ENCODE results near the gene RREB1.
A peak's percentile ranks its signal among the peaks of the same experiment; 100 is the strongest.

Gene RREB1

DNA sequence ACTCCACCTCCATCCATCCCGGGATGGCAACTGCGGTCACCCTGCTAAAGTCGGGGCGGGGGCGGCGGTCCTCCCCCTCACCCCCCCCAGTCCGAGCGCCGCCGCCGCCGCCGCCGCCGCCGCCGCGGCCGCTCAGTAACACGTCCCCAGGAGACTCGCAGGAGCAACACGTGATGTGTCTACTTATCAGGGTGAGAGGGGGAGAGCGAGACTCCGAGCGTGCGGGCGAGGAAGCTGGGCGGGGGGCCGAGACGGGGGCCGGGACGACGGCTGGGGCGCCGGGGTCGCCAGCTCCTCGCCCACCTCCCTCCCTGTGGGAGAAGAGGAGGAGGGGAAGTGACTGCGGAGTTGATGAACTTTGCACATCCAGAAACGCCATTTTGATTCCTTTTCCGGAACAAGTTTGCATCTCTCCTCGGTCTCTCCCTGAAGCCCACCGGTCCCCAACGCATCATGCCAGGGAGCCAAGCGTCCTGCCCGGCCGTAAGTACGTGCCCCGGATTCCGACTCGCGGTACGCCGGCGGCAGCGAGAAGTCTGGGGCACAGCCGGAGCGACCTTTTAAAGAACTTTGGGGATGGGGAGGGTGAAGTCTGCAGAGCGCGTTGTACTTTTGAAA, at the start of gene RREB1:
TSS of gene RREB1 (plus strand) at position 384 of the 618 bp plus-strand sequence. CDS start 73,951 bp downstream, outside the sequence.
- Histone ChIP-seq H3K27me3 (replicated peaks; ENCODE audit: control insufficient read depth, insufficient read depth, low read length) (no peaks in the 10 kb centered on the region), H3K36me3 (ENCODE audit: control insufficient read depth, insufficient read depth, low read length, severe bottlenecking) (no peaks in the 10 kb centered on the region), H3K9me3 (ENCODE audit: control insufficient read depth, low read length) (no peaks in the 10 kb centered on the region), H3K4me3 (ENCODE audit: low read length) (peak within 1 kb of the TSS; percentile 100), H3K9ac (ENCODE audit: low read length) (peak within 1 kb of the TSS; percentile 98), H3K4me1 (ENCODE audit: control insufficient read depth, insufficient read depth, low read length) (peaks cover 20% of the 10 kb centered on the region)
- peak; percentile 82 for DNase-seq (ENCODE audit: low read depth)

GRCh38 chr6:7058250-7058923, 49.4 kb upstream of the RREB1 start:
- H3K36me3 ChIP-seq (ENCODE audit: control insufficient read depth, insufficient read depth, low read length, severe bottlenecking), result no peaks in the 10 kb centered on the region
- H3K4me1 ChIP-seq (ENCODE audit: control insufficient read depth, insufficient read depth, low read length), result peaks cover 8% of the 10 kb centered on the region
- H3K27me3 ChIP-seq (replicated peaks; ENCODE audit: control insufficient read depth, insufficient read depth, low read length), result no peaks in the 10 kb centered on the region
- H3K9ac ChIP-seq (ENCODE audit: low read length), result no peak overlapping the region
- H3K9me3 ChIP-seq (ENCODE audit: control insufficient read depth, low read length), result no peaks in the 10 kb centered on the region
- no peak overlapping the region for H3K4me3 ChIP-seq (ENCODE audit: low read length)
- peak; percentile 77 for DNase-seq (ENCODE audit: low read depth)

DNA sequence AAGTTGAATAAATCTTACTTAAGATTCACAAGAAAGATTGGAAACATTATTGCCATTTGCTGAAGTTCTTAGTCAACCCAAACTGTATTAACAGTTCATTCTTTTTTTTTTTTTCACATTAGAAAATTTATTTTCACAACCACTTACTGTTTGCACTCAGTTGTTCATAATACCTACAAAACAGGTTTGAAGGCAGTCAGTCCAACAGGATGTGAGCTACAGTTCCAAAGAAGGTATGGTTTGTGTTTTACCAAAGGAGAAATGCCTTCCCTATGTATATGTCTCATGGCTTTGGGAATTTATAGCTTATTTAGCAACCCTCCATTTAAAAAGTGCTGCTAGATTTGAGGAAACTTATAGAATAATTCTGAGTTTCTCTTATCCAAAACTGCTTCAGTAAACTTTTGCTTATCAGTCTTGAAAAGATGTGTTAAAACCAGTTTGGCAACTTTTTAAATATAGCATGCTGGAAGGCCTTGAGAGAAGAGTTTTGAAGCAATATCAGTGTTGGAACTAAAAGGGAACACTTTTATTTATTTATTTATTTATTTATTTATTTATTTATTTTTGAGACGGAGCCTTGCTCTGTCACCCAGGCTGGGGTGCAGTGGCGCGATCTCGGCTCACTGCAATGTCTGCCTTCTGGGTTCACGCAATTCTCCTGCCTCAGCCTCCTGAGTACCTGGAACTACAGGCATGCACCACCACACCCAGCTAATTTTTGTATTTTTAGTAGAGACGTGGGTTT, 46.8 kb upstream of the RREB1 start:
- Histone ChIP-seq H3K9me3 (ENCODE audit: control insufficient read depth, low read length) (no peaks in the 10 kb centered on the region), H3K9ac (ENCODE audit: low read length) (no peak overlapping the region), H3K4me1 (ENCODE audit: control insufficient read depth, insufficient read depth, low read length) (peaks cover 8% of the 10 kb centered on the region), H3K36me3 (ENCODE audit: control insufficient read depth, insufficient read depth, low read length, severe bottlenecking) (no peaks in the 10 kb centered on the region), H3K4me3 (ENCODE audit: low read length) (no peak overlapping the region), H3K27me3 (replicated peaks; ENCODE audit: control insufficient read depth, insufficient read depth, low read length) (no peaks in the 10 kb centered on the region)
- no peak for DNase-seq (ENCODE audit: low read depth)

- Histone ChIP-seq H3K9me3 (ENCODE audit: control insufficient read depth, low read length) (no peaks in the 10 kb centered on the region), H3K27me3 (replicated peaks; ENCODE audit: control insufficient read depth, insufficient read depth, low read length) (no peaks in the 10 kb centered on the region), H3K36me3 (ENCODE audit: control insufficient read depth, insufficient read depth, low read length, severe bottlenecking) (no peaks in the 10 kb centered on the region), H3K4me1 (ENCODE audit: control insufficient read depth, insufficient read depth, low read length) (peaks cover 8% of the 10 kb centered on the region), H3K9ac (ENCODE audit: low read length) (no peak overlapping the region), H3K4me3 (ENCODE audit: low read length) (no peak overlapping the region)
- DNase-seq (ENCODE audit: low read depth), result no peak
Measured at GRCh38 chr6:7062451-7063162, 45.2 kb upstream of the RREB1 start.

- Histone ChIP-seq H3K4me3 (ENCODE audit: low read length) (no peak overlapping the region), H3K27me3 (replicated peaks; ENCODE audit: control insufficient read depth, insufficient read depth, low read length) (no peaks in the 10 kb centered on the region), H3K9ac (ENCODE audit: low read length) (no peak overlapping the region), H3K9me3 (ENCODE audit: control insufficient read depth, low read length) (no peaks in the 10 kb centered on the region), H3K36me3 (ENCODE audit: control insufficient read depth, insufficient read depth, low read length, severe bottlenecking) (no peaks in the 10 kb centered on the region), H3K4me1 (ENCODE audit: control insufficient read depth, insufficient read depth, low read length) (no peaks in the 10 kb centered on the region)
- DNase-seq (ENCODE audit: low read depth), result no peak
Measured at GRCh38 chr6:7067305-7067704, 40.5 kb upstream of the RREB1 start.

DNA sequence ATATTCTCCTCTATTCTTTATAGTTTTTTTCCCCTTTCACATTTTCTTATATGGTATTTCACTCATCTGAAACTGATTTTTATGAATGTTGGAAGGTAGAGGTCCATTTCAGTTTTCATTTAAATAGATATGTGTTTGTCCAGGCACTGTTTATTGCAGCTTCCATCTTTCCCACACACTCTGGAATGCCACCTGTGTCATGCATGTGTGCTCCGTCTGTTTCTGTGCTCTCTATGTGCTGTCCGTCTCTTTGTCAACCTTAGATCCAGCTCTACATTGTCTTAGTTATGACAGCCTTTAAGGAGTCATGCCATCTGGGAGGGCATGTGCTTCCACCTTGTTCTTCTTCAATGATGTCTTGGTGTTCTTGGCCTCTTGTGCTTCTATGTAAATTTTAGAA, 36.4 kb upstream of the RREB1 start:
- no peak overlapping the region for H3K4me3 ChIP-seq (ENCODE audit: low read length)
- no peak for DNase-seq (ENCODE audit: low read depth)
- H3K9ac ChIP-seq (ENCODE audit: low read length), result no peak overlapping the region
- no peaks in the 10 kb centered on the region for H3K4me1 ChIP-seq (ENCODE audit: control insufficient read depth, insufficient read depth, low read length)
- H3K27me3 ChIP-seq (replicated peaks; ENCODE audit: control insufficient read depth, insufficient read depth, low read length), result no peaks in the 10 kb centered on the region
- H3K36me3 ChIP-seq (ENCODE audit: control insufficient read depth, insufficient read depth, low read length, severe bottlenecking), result no peaks in the 10 kb centered on the region
- no peaks in the 10 kb centered on the region for H3K9me3 ChIP-seq (ENCODE audit: control insufficient read depth, low read length)

- Histone ChIP-seq H3K9me3 (ENCODE audit: control insufficient read depth, low read length) (no peaks in the 10 kb centered on the region), H3K9ac (ENCODE audit: low read length) (no peak overlapping the region), H3K36me3 (ENCODE audit: control insufficient read depth, insufficient read depth, low read length, severe bottlenecking) (no peaks in the 10 kb centered on the region), H3K4me1 (ENCODE audit: control insufficient read depth, insufficient read depth, low read length) (peaks cover 3% of the 10 kb centered on the region), H3K27me3 (replicated peaks; ENCODE audit: control insufficient read depth, insufficient read depth, low read length) (no peaks in the 10 kb centered on the region), H3K4me3 (ENCODE audit: low read length) (no peak overlapping the region)
- DNase-seq (ENCODE audit: low read depth), result no peak
Measured at GRCh38 chr6:7073082-7073820, 34.5 kb upstream of the RREB1 start.

DNA sequence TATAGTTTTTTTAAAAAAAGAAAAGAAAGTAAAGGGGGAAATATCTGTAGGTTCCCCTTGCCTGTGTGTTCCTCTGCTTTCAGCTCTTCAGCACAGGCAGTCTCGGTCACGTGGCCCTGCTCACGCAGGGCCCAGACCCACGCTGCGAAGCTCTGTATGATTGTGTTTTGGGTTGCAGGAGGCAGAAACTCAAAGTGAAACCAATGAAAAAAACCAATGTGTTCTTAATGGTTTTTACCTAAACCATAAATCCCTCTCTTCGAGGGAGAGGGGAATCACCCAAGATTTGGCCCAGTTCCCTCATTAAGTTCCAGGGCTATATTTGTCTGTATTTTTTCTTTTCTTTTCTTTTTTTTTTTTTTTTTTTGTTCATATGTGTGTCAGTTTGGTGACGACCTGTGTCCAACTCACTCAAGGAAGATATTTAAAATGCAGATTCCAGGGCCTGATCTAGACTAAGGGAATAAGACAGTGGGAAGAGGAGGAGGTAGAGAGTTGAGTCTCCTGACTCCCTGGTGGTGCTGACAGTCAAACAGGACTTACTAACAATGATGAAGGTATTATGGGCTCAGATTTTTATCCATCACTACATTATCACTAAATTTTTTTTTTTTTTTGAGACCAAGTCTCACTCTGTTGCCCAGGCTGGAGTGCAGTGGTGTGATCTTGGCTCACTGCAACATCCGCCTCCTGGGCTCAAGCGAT, 33.8 kb upstream of the RREB1 start:
- Histone ChIP-seq H3K9me3 (ENCODE audit: control insufficient read depth, low read length) (no peaks in the 10 kb centered on the region), H3K4me3 (ENCODE audit: low read length) (no peak overlapping the region), H3K9ac (ENCODE audit: low read length) (no peak overlapping the region), H3K36me3 (ENCODE audit: control insufficient read depth, insufficient read depth, low read length, severe bottlenecking) (no peaks in the 10 kb centered on the region), H3K27me3 (replicated peaks; ENCODE audit: control insufficient read depth, insufficient read depth, low read length) (no peaks in the 10 kb centered on the region), H3K4me1 (ENCODE audit: control insufficient read depth, insufficient read depth, low read length) (peaks cover 3% of the 10 kb centered on the region)
- DNase-seq (ENCODE audit: low read depth), result no peak

- H3K9me3 ChIP-seq (ENCODE audit: control insufficient read depth, low read length), result no peaks in the 10 kb centered on the region
- no peak overlapping the region for H3K4me3 ChIP-seq (ENCODE audit: low read length)
- no peaks in the 10 kb centered on the region for H3K36me3 ChIP-seq (ENCODE audit: control insufficient read depth, insufficient read depth, low read length, severe bottlenecking)
- H3K4me1 ChIP-seq (ENCODE audit: control insufficient read depth, insufficient read depth, low read length), result peaks cover 3% of the 10 kb centered on the region
- no peak overlapping the region for H3K9ac ChIP-seq (ENCODE audit: low read length)
- H3K27me3 ChIP-seq (replicated peaks; ENCODE audit: control insufficient read depth, insufficient read depth, low read length), result no peaks in the 10 kb centered on the region
- DNase-seq (ENCODE audit: low read depth), result no peak
Measured at GRCh38 chr6:7074870-7075269, 32.9 kb upstream of the RREB1 start.

GRCh38 chr6:7075341-7076000, 32.3 kb upstream of the RREB1 start:
- no peaks in the 10 kb centered on the region for H3K9me3 ChIP-seq (ENCODE audit: control insufficient read depth, low read length)
- no peak overlapping the region for H3K4me3 ChIP-seq (ENCODE audit: low read length)
- no peak for DNase-seq (ENCODE audit: low read depth)
- H3K36me3 ChIP-seq (ENCODE audit: control insufficient read depth, insufficient read depth, low read length, severe bottlenecking), result no peaks in the 10 kb centered on the region
- H3K27me3 ChIP-seq (replicated peaks; ENCODE audit: control insufficient read depth, insufficient read depth, low read length), result no peaks in the 10 kb centered on the region
- H3K9ac ChIP-seq (ENCODE audit: low read length), result no peak overlapping the region
- H3K4me1 ChIP-seq (ENCODE audit: control insufficient read depth, insufficient read depth, low read length), result peaks cover 3% of the 10 kb centered on the region

All from adipocyte (in vitro differentiated cells).